ENCODE measurements around the gene SPRED2.
"Not testable (repeated sequence)": the region's sequence is repeated elsewhere in the genome, so short reads cannot be mapped to it uniquely, and the experiment has no call there.

SPRED2 gene

GRCh38 chr2:65340898-65341681 lies 91.3 kb downstream of the SPRED2 start:
- DNase-seq (ENCODE audit: low read depth), result no peak

- DNase-seq (ENCODE audit: low read depth), result no peak
These were observed 92.8 kb downstream of the SPRED2 start for GRCh38 chr2:65339648-65340047.

DNA sequence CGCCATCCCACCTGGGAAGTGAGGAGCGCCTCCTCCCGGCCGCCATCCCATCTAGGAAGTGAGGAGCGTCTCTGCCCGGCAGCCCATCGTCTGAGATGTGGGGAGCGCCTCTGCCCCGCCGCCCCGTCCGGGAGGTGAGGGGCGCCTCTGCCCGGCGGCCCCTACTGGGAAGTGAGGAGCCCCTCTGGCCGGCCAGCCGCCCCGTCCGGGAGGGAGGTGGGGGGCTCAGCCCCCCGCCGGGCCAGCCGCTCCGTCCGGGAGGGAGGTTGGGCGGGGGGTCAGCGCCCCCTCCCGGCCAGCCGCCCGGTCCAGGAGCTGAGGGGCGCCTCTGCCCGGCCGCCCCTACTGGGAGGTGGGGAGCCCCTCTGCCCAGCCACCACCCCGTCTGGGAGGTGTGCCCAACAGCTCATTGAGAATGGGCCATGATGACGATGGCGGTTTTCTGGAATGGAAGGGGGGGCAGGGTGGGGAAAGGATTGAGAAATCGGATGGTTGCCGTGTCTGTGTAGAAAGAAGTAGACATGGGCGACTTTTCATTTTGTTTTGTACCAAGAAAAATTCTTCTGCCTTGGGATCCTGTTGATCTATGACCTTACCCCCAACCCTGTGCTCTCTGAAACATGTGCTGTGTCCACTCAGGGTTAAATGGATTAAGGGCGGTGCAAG lies 93.4 kb downstream of the SPRED2 start:
- DNase-seq (ENCODE audit: low read depth), result not testable (repeated sequence)

- DNase-seq (ENCODE audit: low read depth), result not testable (repeated sequence)
These were observed 94.5 kb downstream of the SPRED2 start for GRCh38 chr2:65337915-65338314.

DNA sequence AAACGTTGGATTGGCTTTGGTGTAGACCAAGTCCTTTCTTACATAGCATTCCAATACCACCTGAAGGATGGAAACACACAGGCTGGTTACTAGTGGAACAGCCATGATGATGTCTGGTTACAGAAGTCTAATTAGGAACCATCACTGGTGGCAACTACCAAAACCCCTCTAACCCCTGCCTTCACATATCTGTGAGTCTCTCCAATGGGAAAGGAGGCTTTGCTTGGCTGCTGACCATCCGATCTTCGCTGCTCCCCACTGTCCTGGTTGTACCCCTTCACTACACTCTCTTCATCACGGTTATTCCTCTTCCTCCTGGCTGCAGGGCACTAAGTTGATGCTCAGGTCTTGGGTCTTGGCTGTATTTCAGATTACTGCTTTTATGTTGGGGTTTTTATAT lies 97.7 kb downstream of the SPRED2 start:
- no peak for DNase-seq (ENCODE audit: low read depth)

- no peak for DNase-seq (ENCODE audit: low read depth)
These were observed 100.9 kb downstream of the SPRED2 start for GRCh38 chr2:65331336-65332025.

DNA sequence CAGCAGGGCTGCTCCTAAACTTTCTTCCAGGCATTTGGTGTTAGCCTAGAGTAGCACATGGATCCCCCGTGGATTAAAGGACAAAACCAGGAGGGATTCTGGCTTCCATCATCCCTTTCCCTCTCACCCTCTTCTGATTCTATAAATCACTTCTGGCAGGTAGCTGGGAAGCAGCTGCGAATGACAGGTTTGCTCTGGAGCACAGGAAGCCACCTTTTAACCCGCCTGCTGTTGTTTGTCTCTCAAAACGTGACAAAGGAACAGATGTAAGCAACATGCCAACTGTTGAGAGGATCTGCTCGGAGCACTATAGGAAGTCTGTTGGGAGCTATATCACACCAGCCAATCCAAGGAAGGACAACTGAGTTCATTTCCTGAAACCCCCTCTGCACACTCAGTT lies 102.9 kb downstream of the SPRED2 start:
- DNase-seq (ENCODE audit: low read depth), result no peak

- DNase-seq (ENCODE audit: low read depth), result no peak
These were observed 106.1 kb downstream of the SPRED2 start for GRCh38 chr2:65326276-65326675.

DNA sequence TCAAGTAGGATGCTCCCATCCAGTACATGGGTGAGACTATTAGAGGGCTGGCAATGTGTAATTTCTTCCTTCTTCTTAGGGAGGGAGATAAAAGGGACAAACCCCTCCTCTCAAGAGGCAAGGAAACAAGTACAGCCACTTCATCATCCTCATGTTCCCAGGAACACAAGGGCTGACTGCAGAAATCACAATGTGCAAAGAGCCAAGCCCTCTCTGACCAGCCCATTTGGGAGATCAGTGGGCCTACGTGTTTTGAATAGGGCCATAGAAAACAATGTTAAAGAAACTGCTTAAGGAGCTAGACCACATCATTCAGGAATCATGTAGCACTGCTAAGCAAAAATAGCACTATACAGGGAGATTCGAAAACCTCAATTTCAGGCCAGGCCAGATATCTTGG lies 107.3 kb downstream of the SPRED2 start:
- DNase-seq (ENCODE audit: low read depth), result no peak

- no peak for DNase-seq (ENCODE audit: low read depth)
These were observed 111.5 kb downstream of the SPRED2 start for GRCh38 chr2:65320946-65321345.

DNA sequence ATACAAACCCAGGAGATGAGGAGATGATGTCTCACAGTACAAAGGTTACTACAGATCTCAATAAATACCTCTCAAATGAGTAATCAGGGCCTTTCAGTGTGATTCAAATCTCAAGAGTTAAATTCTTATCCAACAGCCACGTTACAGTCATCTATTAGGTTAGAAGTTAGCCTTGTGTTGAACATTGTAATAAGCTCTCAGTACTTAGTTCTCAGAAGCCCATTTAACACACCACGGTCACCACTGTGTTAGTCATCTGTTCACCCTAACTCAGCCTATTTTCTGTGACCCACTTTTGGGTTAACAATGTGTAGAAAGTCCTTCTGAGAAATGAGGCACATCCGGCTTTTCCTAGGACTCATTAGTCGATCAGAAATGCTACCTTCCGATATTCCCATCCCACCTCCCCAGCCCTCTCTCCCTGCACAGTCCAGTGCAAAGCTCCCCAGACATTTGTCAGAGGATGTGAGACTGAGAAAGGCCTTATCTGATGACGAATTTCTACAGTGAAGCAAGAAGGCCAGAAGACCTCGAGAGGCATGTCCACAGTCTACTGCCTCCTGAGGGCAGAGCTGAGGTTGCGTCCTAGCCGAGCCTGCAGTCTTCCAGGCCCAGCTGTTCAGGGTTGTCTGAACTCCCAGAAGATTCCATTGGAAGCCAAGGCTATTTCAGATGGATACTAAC lies 112.2 kb downstream of the SPRED2 start:
- no peak for DNase-seq (ENCODE audit: low read depth)

DNA sequence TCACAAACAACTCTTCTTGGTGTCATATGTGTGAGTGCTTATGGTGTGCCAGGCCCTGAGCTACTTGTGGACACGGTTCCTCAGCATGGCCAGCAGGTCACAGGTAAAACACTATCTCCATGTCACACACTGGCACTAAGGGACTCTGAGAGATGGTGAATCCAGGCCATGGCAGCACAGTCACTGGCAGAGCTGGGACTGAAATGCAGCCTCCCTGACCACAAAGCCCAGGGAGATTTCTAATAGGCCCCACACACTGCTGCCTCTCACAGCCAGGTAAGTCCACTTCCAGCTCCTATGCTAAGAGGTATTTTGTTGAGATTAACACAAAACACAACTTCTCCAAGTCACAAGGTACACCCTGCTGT lies 112.7 kb downstream of the SPRED2 start:
- DNase-seq (ENCODE audit: low read depth), result no peak

DNA sequence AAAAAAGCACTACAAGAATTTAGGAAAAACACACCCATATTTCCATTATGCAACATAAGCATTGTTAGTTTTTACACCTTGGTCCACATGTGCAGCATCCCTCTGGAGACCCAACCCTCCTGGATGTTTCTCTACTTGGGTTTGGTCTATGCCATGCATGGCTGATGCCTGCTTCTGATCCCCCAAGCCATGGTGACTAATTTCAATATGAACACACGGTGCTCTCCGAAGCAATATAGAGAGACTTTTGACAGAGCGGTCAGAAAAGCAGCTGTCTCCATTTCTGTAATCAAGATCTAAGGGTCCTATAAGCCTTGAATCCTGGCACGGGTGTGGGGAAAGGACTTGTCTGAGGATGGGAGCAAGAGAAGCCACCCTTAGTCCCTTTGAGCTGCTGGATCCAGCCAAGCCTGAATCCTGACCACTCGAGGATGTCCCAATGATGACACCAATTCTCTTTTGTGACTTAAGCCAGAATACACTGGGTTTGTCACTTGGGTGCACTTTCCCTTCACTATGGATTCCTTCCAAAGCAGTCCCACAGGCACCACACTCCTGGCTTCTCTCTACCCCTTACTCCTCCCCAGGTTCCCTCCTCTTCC lies 113.2 kb downstream of the SPRED2 start:
- no peak for DNase-seq (ENCODE audit: low read depth)

GRCh38 chr2:65317841-65318240 lies 114.6 kb downstream of the SPRED2 start:
- DNase-seq (ENCODE audit: low read depth), result no peak

GRCh38 chr2:65317351-65317750 lies 115.0 kb downstream of the SPRED2 start:
- DNase-seq (ENCODE audit: low read depth), result not testable (repeated sequence)

DNA sequence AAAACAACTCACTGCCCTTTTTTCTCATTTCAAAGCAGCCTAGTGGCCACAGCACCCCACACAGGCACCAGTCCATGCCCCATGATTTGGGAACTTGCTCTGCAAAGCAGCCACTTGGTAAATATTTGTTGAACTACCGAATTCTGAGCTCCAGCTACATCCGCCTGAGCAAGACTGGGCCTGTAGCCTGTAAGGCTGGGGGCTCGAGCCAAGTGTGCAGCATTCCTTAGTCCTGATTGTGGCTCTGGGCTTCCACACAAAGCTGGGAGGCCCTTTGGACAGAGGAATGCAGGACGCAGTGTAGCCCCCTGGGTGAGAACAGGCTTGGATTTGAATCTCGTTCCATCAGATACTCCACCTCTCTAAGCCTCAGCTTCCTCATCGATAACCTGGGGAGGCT lies 116.3 kb downstream of the SPRED2 start:
- DNase-seq (ENCODE audit: low read depth), result no peak

DNA sequence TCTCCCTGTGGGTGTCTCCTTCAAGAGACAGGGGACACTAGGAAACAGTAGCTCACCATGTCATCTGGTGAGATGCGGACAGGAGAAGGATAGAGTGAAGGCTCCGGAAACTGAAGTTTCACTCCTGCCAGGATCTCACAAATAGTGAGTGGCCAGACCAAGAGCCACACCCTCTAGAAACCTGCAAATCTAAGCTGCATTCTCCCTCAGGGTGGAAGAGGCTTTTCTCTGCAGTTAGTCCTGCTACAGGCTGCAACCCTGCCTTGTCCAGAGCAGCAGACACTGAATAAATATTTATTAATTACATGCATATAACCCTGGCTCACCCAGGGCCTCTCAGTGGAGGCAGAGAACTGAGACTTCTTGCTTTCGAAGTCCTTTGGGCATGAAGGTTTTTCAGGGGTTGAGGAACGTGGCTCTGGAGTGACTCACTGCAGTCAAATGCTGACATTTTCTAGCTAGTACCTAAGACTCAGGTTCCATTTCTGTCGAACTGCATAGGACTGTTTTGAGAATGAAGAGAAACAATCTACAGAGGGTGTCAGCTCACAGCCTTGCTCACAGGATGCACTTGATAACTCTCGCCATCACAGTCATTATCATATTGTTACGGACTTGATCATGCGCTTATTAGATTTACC lies 117.5 kb downstream of the SPRED2 start:
- DNase-seq (ENCODE audit: low read depth), result no peak

GRCh38 chr2:65313954-65314256 lies 118.5 kb downstream of the SPRED2 start:
- DNase-seq (ENCODE audit: low read depth), result no peak

DNA sequence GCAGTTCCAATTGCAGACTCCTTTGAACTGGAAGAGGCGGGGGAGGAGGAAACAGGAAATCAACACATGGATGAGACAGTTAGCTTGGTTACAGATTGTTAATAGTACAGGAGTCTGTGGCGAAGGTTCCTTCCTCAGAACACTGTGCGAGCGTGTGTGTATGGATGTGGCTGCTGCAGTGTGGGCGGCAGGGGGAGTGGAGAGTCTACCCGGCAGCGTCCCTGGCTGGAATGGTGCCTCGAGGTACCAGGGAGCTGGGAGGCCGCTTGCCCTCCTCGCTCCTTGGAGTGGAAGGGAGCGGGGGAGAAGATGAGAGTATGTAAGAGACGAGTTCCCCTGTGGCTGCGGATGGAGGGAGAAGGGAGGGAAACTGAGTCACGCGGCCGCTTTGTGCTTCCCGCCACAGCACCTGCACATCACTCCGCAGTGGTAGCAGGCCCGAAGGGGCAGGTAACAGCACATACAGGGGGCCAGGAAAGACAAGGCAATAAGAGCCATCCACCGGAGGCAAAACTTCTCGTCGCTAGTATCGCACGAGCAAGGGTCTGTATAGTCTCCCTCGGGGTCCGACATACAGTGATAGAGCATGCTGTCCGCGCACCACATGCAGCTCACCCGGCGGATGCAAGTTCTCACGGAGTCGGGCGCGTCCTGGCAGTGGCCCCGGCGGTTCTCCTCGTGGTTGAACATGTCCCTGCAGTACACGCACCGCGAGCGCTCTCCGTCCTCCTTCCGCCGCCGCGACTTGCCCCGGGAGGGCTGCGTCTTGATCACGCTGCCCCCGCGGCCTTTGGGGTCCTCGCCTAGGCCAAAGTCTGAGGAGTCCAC lies 119.1 kb downstream of the SPRED2 start:
- DNase-seq (ENCODE audit: low read depth), result no peak

- no peak for DNase-seq (ENCODE audit: low read depth)
These were observed 120.8 kb downstream of the SPRED2 start for GRCh38 chr2:65311596-65311995.

- DNase-seq (ENCODE audit: low read depth), result no peak
These were observed 121.3 kb downstream of the SPRED2 start for GRCh38 chr2:65311049-65311448.

Data from T-helper 22 cell (primary cell).